IMR-90 (cell line): ENCODE measurements around the gene SPAG16. TPM values are rescaled to one million over a fixed set of nuclear protein-coding genes. Genes with fewer than 3 reads are reported as not detected.

Experiments used
- ATAC-seq: fragments of 200-7000 bp; cut with Tn5 transposase; 2 replicates; pipeline ENCODE4 v1.9.1; 2020; ENCODE audit warnings: low read depth, mild to moderate bottlenecking, moderate library complexity
- BruUV-seq: library from RNA; stranded (reverse); fragments of 400-500 nt; replicated peaks from 2 replicates; lab custom pipeline; 2021; lab: Mats Ljungman, UMichigan
- CTCF ChIA-PET: fragments of 300-600 bp; formaldehyde crosslinking; extraction: SDS; loops from one replicate; lab custom pipeline; 2021; ENCODE audit warnings: antibody characterized with exemption; lab: Yijun Ruan, JAX
- POLR2A ChIA-PET: fragments of 300-600 bp; sonication (Branson Sonifier 250); formaldehyde crosslinking; loops from one replicate; lab custom pipeline; 2022; ENCODE audit warnings: antibody characterized with exemption; ENCODE audit not compliant: unreplicated experiment; lab: Charles Lee
- DNase-seq: peaks from one replicate; pipeline ENCODE4 v3.0.0; 2013
- H2AFZ ChIP-seq: replicated peaks from 2 replicates; pipeline ENCODE3; 2013; ENCODE audit warnings: low read length, mild to moderate bottlenecking; ENCODE audit not compliant: poor library complexity
- H2AK5ac ChIP-seq: 2 replicates; pipeline ENCODE4 v1.6.1; 2013; ENCODE audit warnings: low read depth, low read length, inconsistent platforms
- H2AK9ac ChIP-seq: replicated peaks from 2 replicates; pipeline ENCODE3; 2013; ENCODE audit warnings: mild to moderate bottlenecking, low read depth, low read length, moderate library complexity; ENCODE audit not compliant: poor library complexity
- H2BK120ac ChIP-seq: 2 replicates; pipeline ENCODE4 v1.6.1; 2013; ENCODE audit warnings: low read depth, low read length, inconsistent platforms
- H2BK15ac ChIP-seq: 3 replicates; pipeline ENCODE4 v1.6.1; 2013; ENCODE audit warnings: low read depth, low read length, inconsistent platforms
- H2BK20ac ChIP-seq: 2 replicates; pipeline ENCODE4 v1.6.1; 2013; ENCODE audit warnings: low read depth, mild to moderate bottlenecking, inconsistent platforms, low read length, moderate library complexity
- H2BK5ac ChIP-seq: 2 replicates; pipeline ENCODE4 v1.6.1; 2013; ENCODE audit warnings: mild to moderate bottlenecking, low read depth, low read length, inconsistent platforms; ENCODE audit not compliant: poor library complexity, severe bottlenecking
- H3K14ac ChIP-seq: replicated peaks from 2 replicates; pipeline ENCODE4 v1.6.1; 2013; ENCODE audit warnings: low read depth, low read length, inconsistent platforms
- H3K18ac ChIP-seq: 2 replicates; pipeline ENCODE4 v1.6.1; 2013; ENCODE audit warnings: low read depth, low read length, control low read depth
- H3K23ac ChIP-seq: 2 replicates; pipeline ENCODE4 v1.6.1; 2013; ENCODE audit warnings: low read depth, low read length, inconsistent platforms
- H3K27ac ChIP-seq: 2 replicates; pipeline ENCODE4 v1.5.1; 2013; ENCODE audit warnings: mild to moderate bottlenecking, control low read depth, low read length; ENCODE audit not compliant: insufficient read depth
- H3K27me3 ChIP-seq: 2 replicates; pipeline ENCODE4 v1.6.1; 2013; ENCODE audit warnings: low read length; ENCODE audit not compliant: control insufficient read depth, insufficient read depth
- H3K36me3 ChIP-seq: 2 replicates; pipeline ENCODE4 v1.6.1; 2013; ENCODE audit warnings: low read length, mixed read lengths; ENCODE audit not compliant: control insufficient read depth, insufficient read depth
- H3K4ac ChIP-seq: 2 replicates; pipeline ENCODE4 v1.6.1; 2013; ENCODE audit warnings: low read depth, low read length, inconsistent platforms
- H3K4me1 ChIP-seq: 2 replicates; pipeline ENCODE4 v1.6.1; 2013; ENCODE audit warnings: low read length, mixed read lengths; ENCODE audit not compliant: control insufficient read depth, insufficient read depth
- H3K4me2 ChIP-seq: 2 replicates; pipeline ENCODE4 v1.6.1; 2013; ENCODE audit warnings: low read depth, mild to moderate bottlenecking, control low read depth, low read length, moderate library complexity
- H3K4me3 ChIP-seq: 2 replicates; pipeline ENCODE4 v1.5.1; 2013; ENCODE audit warnings: low read depth, mild to moderate bottlenecking, control low read depth, low read length, moderate library complexity; ENCODE audit not compliant: insufficient read depth
- H3K56ac ChIP-seq: 2 replicates; pipeline ENCODE4 v1.6.1; 2013; ENCODE audit warnings: low read length, inconsistent platforms; ENCODE audit not compliant: insufficient read depth; ENCODE audit errors: extremely low read depth
- H3K79me1 ChIP-seq, 2 experiments: 2 replicates each; pipeline ENCODE4 v1.6.1; 2013; ENCODE audit warnings: low read length in 2 of 2, inconsistent platforms in 1 of 2, low read depth in 1 of 2
- H3K9ac ChIP-seq: 2 replicates; pipeline ENCODE4 v1.6.1; 2013; ENCODE audit warnings: low read depth, low read length, control low read depth
- H3K9me1 ChIP-seq: 2 replicates; pipeline ENCODE4 v1.6.1; 2013; ENCODE audit warnings: low read length, inconsistent platforms; ENCODE audit not compliant: insufficient read depth
- H3K9me3 ChIP-seq: 2 replicates; pipeline ENCODE4 v1.6.1; 2013; ENCODE audit warnings: low read length; ENCODE audit not compliant: control insufficient read depth, insufficient read depth
- H4K20me1 ChIP-seq: 2 replicates; pipeline ENCODE4 v1.6.1; 2013; ENCODE audit warnings: low read length, inconsistent platforms; ENCODE audit not compliant: insufficient read depth
- H4K5ac ChIP-seq: 2 replicates; pipeline ENCODE4 v1.6.1; 2013; ENCODE audit warnings: mild to moderate bottlenecking, low read depth, low read length, control low read depth
- H4K8ac ChIP-seq, 2 experiments: 2 replicates each; pipeline ENCODE4 v1.6.1; 2013; ENCODE audit warnings: low read depth in 2 of 2, low read length in 2 of 2, control low read depth in 1 of 2, inconsistent platforms in 1 of 2
- H4K91ac ChIP-seq: 2 replicates; pipeline ENCODE4 v1.6.1; 2013; ENCODE audit warnings: low read depth, low read length, inconsistent platforms; ENCODE audit not compliant: insufficient read depth
- BHLHE40 ChIP-seq: fragments of 150-350 bp; IDR thresholded peaks from 2 replicates; pipeline ENCODE4 v1.6.1; 2016; ENCODE audit warnings: mild to moderate bottlenecking, low read depth, low read length
- MAFK ChIP-seq: IDR thresholded peaks from 2 replicates; pipeline ENCODE4 v1.6.1; 2012; ENCODE audit warnings: low read depth, low read length, improper control_type of control experiment
- WGBS, 2 experiments: methylation state at CpG; one replicate each; pipeline versions ENCODE4 v1.1.5 to v1.1.7; 2013; ENCODE audit warnings: missing lambda C conversion rate in 2 of 2; ENCODE audit not compliant: insufficient read length in 1 of 2; ENCODE audit errors: extremely low coverage in 2 of 2; 5-methylcytosine and 5-hydroxymethylcytosine counted together
- dilution Hi-C: fragments of 300-500 bp; cut with HindIII; formaldehyde crosslinking; loops from one replicate; pipeline ENCODE4 v1.14.3; 2018; ENCODE audit warnings: low sequenced_read_pairs; ENCODE audit not compliant: unreplicated experiment
- in situ Hi-C: fragments of 300-500 bp; cut with MboI; formaldehyde crosslinking; loops from 3 replicates; pipeline ENCODE4 v1.14.3; 2019; ENCODE audit warnings: low sequenced_read_pairs, inconsistent platforms, mixed read lengths
- intact Hi-C: fragments of 100-400 bp; cut with micrococcal nuclease; formaldehyde crosslinking; loops from 2 replicates; pipeline ENCODE4 v1.10.0; 2022
- polyA plus RNA-seq, 3 experiments: library from polyadenylated mRNA; depleted of rRNA; stranded (reverse); fragments of >200 nt; gene quantifications; 2 replicates each; pipeline ENCODE4 v1.2.3, GENCODE V29; 2012; ENCODE audit warnings: low replicate concordance in 1 of 3
- total RNA-seq: library from RNA; depleted of rRNA; stranded (reverse); fragments of >200 nt; gene quantifications from 2 replicates; pipeline ENCODE4 v1.2.3, GENCODE V29; 2012

Gene SPAG16
- total and polyA plus RNA-seq, 2 of the 4 experiments (the other 2 are of a cell fraction) = 7.3 to 13.5 TPM

DNA sequence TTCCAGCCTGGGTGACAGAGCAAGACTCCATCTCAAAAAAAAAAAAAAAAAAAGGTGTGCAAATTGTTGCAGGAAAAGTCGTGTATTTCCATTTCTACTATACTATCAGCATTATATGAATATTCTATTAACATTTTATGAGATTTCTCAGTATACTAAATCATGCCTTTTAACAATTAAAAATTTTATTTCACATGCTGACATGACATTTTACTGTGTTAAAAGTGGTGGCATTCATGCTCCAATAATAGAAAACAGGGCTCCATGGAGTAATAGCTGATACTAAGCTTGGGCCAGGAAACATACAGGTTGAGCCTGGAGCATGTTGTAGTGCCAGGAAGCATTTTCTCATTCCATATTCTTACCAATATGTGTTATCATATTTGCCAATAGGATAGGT is 141.4 kb downstream of the SPAG16 start:
- Histone ChIP-seq H2AK9ac (no peak overlapping the region), H3K27ac (no peak overlapping the region), H3K4me3 (no peak overlapping the region), H4K20me1 (no peaks in the 10 kb centered on the region), H3K27me3 (no peaks in the 10 kb centered on the region), H3K4me1 (no peaks in the 10 kb centered on the region), H3K18ac (no peak overlapping the region), H3K4ac (no peak overlapping the region), H3K56ac (no peak overlapping the region), H3K14ac (no peak overlapping the region), H3K9me3 (no peaks in the 10 kb centered on the region), H3K23ac (no peak overlapping the region), H4K5ac (no peak overlapping the region), H3K4me2 (no peak overlapping the region), H2AK5ac (no peak overlapping the region), H3K79me1 (no peaks in the 10 kb centered on the region), H3K9ac (no peak overlapping the region), H4K8ac (no peak overlapping the region), H2BK5ac (no peak overlapping the region), H3K36me3 (no peaks in the 10 kb centered on the region), H2BK120ac (no peak overlapping the region), H2AFZ (no peak overlapping the region), H4K91ac (no peak overlapping the region), H2BK15ac (no peak overlapping the region), H2BK20ac (no peak overlapping the region), H3K9me1 (no peaks in the 10 kb centered on the region)
- ChIA-PET CTCF (no interaction called here), POLR2A (no interaction called here)
- in situ Hi-C loops (no loop called here), intact Hi-C loops (no loop called here), dilution Hi-C loops (no loop called here)
- WGBS, 2 experiments = no CpG with 5 or more reads among the region's 1 CpG
- TF ChIP-seq MAFK (peak; percentile 57), BHLHE40 (no peak)
- BruUV-seq = no TSS peak
- DNase-seq (no peak), ATAC-seq (no peak)
